K562 (cell line): ENCODE data around the gene TENM4.

Experiments
- CBX5 ChIP-seq: IDR thresholded peaks from 2 replicates; pipeline ENCODE4 v1.6.1; 2014; ENCODE audit warnings: low read depth, borderline replicate concordance
- MAX ChIP-seq: sonication (generic); formaldehyde crosslinking; IDR thresholded peaks from 2 replicates; pipeline ENCODE4 v1.9.0; 2022; ENCODE audit warnings: mild to moderate bottlenecking, missing genetic modification reagents
- NELFE ChIP-seq: IDR thresholded peaks from 2 replicates; pipeline ENCODE4 v1.6.1; 2011; ENCODE audit warnings: mild to moderate bottlenecking; ENCODE audit not compliant: insufficient read depth, insufficient read length
- NR3C1 ChIP-seq: sonication (generic); formaldehyde crosslinking; IDR thresholded peaks from 2 replicates; pipeline ENCODE4 v1.8.1; 2022; ENCODE audit warnings: missing genetic modification reagents
- SUPT5H ChIP-seq: fragments of 450-650 bp; IDR thresholded peaks from 2 replicates; pipeline ENCODE4 v1.6.1; 2016
- TCF7L2 ChIP-seq: fragments of 150-350 bp; IDR thresholded peaks from 2 replicates; pipeline ENCODE4 v1.6.1; 2016; ENCODE audit warnings: low read depth, mild to moderate bottlenecking, low read length, moderate library complexity
- TF ChIP-seq, protein P1 (sequence below), 3 experiments: IDR thresholded peaks in 2 of 3; conservative IDR thresholded peaks in 1 of 3; 2 replicates each; pipeline ENCODE4 v1.5.1; 2011 to 2012; ENCODE audit warnings: low read length in 3 of 3, mild to moderate bottlenecking in 3 of 3, control low read depth in 2 of 3, improper control_type of control experiment in 1 of 3, inconsistent platforms in 1 of 3, low read depth in 1 of 3, mixed read lengths in 1 of 3, moderate library complexity in 1 of 3; ENCODE audit not compliant: insufficient read depth in 2 of 3

GRCh38 chr11:79453617-79454016 is 12.8 kb upstream of the TENM4 start:
- TF ChIP-seq SUPT5H (no peak), TCF7L2 (no peak), NELFE (no peak), MAX (CRISPR knock-in tag) (no peak), CBX5 (no peak), NR3C1 (CRISPR knock-in tag) (no peak)
- TF ChIP-seq, protein P1, sequence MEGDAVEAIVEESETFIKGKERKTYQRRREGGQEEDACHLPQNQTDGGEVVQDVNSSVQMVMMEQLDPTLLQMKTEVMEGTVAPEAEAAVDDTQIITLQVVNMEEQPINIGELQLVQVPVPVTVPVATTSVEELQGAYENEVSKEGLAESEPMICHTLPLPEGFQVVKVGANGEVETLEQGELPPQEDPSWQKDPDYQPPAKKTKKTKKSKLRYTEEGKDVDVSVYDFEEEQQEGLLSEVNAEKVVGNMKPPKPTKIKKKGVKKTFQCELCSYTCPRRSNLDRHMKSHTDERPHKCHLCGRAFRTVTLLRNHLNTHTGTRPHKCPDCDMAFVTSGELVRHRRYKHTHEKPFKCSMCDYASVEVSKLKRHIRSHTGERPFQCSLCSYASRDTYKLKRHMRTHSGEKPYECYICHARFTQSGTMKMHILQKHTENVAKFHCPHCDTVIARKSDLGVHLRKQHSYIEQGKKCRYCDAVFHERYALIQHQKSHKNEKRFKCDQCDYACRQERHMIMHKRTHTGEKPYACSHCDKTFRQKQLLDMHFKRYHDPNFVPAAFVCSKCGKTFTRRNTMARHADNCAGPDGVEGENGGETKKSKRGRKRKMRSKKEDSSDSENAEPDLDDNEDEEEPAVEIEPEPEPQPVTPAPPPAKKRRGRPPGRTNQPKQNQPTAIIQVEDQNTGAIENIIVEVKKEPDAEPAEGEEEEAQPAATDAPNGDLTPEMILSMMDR (IDR thresholded peaks at IDR 0.05 in 2 of 3, conservative IDR thresholded peaks at IDR 0.05 in 1 of 3; ENCODE audit: insufficient read depth in 2 of 3, low read depth in 1 of 3, low read length in 3 of 3) = no peak
